ENCODE data around the gene ZNF880.

DNA sequence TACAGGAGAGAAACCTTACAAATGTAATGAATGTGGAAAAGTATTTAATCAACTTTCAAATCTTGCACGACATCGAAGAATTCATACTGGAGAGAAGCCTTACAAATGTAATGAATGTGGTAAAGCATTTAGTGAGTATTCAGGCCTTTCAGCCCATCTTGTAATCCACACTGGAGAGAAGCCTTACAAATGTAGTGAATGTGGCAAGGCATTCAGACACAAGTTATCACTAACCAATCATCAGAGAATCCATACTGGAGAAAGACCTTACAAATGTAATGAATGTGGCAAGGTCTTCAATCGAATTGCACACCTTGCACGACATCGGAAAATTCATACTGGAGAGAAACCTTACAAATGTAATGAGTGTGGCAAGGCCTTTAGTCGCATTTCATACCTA is 47.3 kb upstream of the ZNF880 start:
- TF ChIP-seq, protein P1, sequence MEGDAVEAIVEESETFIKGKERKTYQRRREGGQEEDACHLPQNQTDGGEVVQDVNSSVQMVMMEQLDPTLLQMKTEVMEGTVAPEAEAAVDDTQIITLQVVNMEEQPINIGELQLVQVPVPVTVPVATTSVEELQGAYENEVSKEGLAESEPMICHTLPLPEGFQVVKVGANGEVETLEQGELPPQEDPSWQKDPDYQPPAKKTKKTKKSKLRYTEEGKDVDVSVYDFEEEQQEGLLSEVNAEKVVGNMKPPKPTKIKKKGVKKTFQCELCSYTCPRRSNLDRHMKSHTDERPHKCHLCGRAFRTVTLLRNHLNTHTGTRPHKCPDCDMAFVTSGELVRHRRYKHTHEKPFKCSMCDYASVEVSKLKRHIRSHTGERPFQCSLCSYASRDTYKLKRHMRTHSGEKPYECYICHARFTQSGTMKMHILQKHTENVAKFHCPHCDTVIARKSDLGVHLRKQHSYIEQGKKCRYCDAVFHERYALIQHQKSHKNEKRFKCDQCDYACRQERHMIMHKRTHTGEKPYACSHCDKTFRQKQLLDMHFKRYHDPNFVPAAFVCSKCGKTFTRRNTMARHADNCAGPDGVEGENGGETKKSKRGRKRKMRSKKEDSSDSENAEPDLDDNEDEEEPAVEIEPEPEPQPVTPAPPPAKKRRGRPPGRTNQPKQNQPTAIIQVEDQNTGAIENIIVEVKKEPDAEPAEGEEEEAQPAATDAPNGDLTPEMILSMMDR (conservative IDR thresholded peaks at IDR 0.05; ENCODE audit: low read length): no peak
- no peak for TF ChIP-seq EZH2phosphoT487 (IDR thresholded peaks at IDR 0.05; ENCODE audit: borderline replicate concordance)

All from Loucy (cell line).